Hepatocyte (in vitro differentiated cells): ENCODE data around the gene EDAR.

Experiments
- EZH2 ChIP-seq: fragments of 200-600 bp; sonication (generic); IDR thresholded peaks from 2 replicates; pipeline ENCODE4 v1.6.1; 2016; ENCODE audit warnings: antibody characterized with exemption, mild to moderate bottlenecking, borderline replicate concordance
- TF ChIP-seq, protein P1 (sequence below): fragments of 200-600 bp; sonication (generic); IDR thresholded peaks from 2 replicates; pipeline ENCODE4 v1.5.1; 2016; ENCODE audit warnings: antibody characterized with exemption, mild to moderate bottlenecking; ENCODE audit not compliant: poor library complexity

DNA sequence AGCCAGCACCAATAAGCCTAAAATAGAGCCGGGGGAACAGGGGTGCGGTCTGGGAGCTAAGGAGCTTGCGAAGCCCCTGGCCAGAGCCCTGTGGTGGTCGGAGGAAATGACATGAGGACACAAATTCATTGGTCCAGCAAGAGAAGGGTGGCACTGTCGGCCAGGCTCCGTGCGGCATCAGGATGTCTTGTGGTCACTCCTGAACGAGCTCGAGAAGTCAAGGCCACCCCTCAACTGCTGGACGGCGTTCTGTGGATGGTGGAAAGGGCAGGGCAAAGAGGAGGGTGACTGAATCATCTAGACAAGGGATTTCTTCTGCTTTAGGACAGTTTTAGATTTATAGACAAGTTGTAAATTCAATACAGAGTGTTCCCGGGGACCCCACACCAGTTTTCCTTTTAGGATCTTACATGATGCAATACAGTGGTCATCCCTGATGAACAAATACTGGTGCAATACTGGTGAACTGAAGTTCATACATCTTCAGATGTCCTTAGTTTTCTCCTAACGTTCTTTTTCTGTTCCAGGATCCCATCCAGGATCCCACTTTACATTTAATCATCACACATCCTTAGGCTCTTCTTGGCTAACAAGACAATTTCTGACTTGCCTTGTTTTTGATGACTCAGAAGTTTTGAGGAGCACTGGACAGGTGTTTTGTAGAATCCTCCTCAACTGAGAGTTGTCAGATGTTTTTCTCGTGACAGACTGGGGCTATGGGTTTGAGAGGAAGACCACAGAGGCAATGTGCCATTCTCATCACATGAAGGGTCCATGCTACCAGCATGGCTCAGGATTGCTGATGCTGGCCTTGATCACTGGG is 13.2 kb downstream of the EDAR start:
- TF ChIP-seq, protein P1, sequence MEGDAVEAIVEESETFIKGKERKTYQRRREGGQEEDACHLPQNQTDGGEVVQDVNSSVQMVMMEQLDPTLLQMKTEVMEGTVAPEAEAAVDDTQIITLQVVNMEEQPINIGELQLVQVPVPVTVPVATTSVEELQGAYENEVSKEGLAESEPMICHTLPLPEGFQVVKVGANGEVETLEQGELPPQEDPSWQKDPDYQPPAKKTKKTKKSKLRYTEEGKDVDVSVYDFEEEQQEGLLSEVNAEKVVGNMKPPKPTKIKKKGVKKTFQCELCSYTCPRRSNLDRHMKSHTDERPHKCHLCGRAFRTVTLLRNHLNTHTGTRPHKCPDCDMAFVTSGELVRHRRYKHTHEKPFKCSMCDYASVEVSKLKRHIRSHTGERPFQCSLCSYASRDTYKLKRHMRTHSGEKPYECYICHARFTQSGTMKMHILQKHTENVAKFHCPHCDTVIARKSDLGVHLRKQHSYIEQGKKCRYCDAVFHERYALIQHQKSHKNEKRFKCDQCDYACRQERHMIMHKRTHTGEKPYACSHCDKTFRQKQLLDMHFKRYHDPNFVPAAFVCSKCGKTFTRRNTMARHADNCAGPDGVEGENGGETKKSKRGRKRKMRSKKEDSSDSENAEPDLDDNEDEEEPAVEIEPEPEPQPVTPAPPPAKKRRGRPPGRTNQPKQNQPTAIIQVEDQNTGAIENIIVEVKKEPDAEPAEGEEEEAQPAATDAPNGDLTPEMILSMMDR: no peak
- TF ChIP-seq EZH2: no peak
